IMR-90 (cell line): ENCODE data around the gene TEX2. TPM values are rescaled to one million over a fixed set of nuclear protein-coding genes. Genes with fewer than 3 reads are reported as not detected.
A peak's percentile ranks its signal among the peaks of the same experiment; 100 is the strongest.

Source experiments
- ATAC-seq: fragments of 200-7000 bp; cut with Tn5 transposase; 2 replicates; pipeline ENCODE4 v1.9.1; 2020; ENCODE audit warnings: low read depth, mild to moderate bottlenecking, moderate library complexity
- BruUV-seq: library from RNA; stranded (reverse); fragments of 400-500 nt; replicated peaks from 2 replicates; lab custom pipeline; 2021; lab: Mats Ljungman, UMichigan
- CTCF ChIA-PET: fragments of 300-600 bp; formaldehyde crosslinking; extraction: SDS; loops from one replicate; lab custom pipeline; 2021; ENCODE audit warnings: antibody characterized with exemption; lab: Yijun Ruan, JAX
- POLR2A ChIA-PET: fragments of 300-600 bp; sonication (Branson Sonifier 250); formaldehyde crosslinking; loops from one replicate; lab custom pipeline; 2022; ENCODE audit warnings: antibody characterized with exemption; ENCODE audit not compliant: unreplicated experiment; lab: Charles Lee
- DNase-seq: peaks from one replicate; pipeline ENCODE4 v3.0.0; 2013
- H2AFZ ChIP-seq: replicated peaks from 2 replicates; pipeline ENCODE3; 2013; ENCODE audit warnings: low read length, mild to moderate bottlenecking; ENCODE audit not compliant: poor library complexity
- H2AK5ac ChIP-seq: 2 replicates; pipeline ENCODE4 v1.6.1; 2013; ENCODE audit warnings: low read depth, low read length, inconsistent platforms
- H2AK9ac ChIP-seq: replicated peaks from 2 replicates; pipeline ENCODE3; 2013; ENCODE audit warnings: mild to moderate bottlenecking, low read depth, low read length, moderate library complexity; ENCODE audit not compliant: poor library complexity
- H2BK120ac ChIP-seq: 2 replicates; pipeline ENCODE4 v1.6.1; 2013; ENCODE audit warnings: low read depth, low read length, inconsistent platforms
- H2BK15ac ChIP-seq: 3 replicates; pipeline ENCODE4 v1.6.1; 2013; ENCODE audit warnings: low read depth, low read length, inconsistent platforms
- H2BK20ac ChIP-seq: 2 replicates; pipeline ENCODE4 v1.6.1; 2013; ENCODE audit warnings: low read depth, mild to moderate bottlenecking, inconsistent platforms, low read length, moderate library complexity
- H2BK5ac ChIP-seq: 2 replicates; pipeline ENCODE4 v1.6.1; 2013; ENCODE audit warnings: mild to moderate bottlenecking, low read depth, low read length, inconsistent platforms; ENCODE audit not compliant: poor library complexity, severe bottlenecking
- H3K14ac ChIP-seq: replicated peaks from 2 replicates; pipeline ENCODE4 v1.6.1; 2013; ENCODE audit warnings: low read depth, low read length, inconsistent platforms
- H3K18ac ChIP-seq: 2 replicates; pipeline ENCODE4 v1.6.1; 2013; ENCODE audit warnings: low read depth, low read length, control low read depth
- H3K23ac ChIP-seq: 2 replicates; pipeline ENCODE4 v1.6.1; 2013; ENCODE audit warnings: low read depth, low read length, inconsistent platforms
- H3K27ac ChIP-seq: 2 replicates; pipeline ENCODE4 v1.5.1; 2013; ENCODE audit warnings: mild to moderate bottlenecking, control low read depth, low read length; ENCODE audit not compliant: insufficient read depth
- H3K27me3 ChIP-seq: 2 replicates; pipeline ENCODE4 v1.6.1; 2013; ENCODE audit warnings: low read length; ENCODE audit not compliant: control insufficient read depth, insufficient read depth
- H3K36me3 ChIP-seq: 2 replicates; pipeline ENCODE4 v1.6.1; 2013; ENCODE audit warnings: low read length, mixed read lengths; ENCODE audit not compliant: control insufficient read depth, insufficient read depth
- H3K4ac ChIP-seq: 2 replicates; pipeline ENCODE4 v1.6.1; 2013; ENCODE audit warnings: low read depth, low read length, inconsistent platforms
- H3K4me1 ChIP-seq: 2 replicates; pipeline ENCODE4 v1.6.1; 2013; ENCODE audit warnings: low read length, mixed read lengths; ENCODE audit not compliant: control insufficient read depth, insufficient read depth
- H3K4me2 ChIP-seq: 2 replicates; pipeline ENCODE4 v1.6.1; 2013; ENCODE audit warnings: low read depth, mild to moderate bottlenecking, control low read depth, low read length, moderate library complexity
- H3K4me3 ChIP-seq: 2 replicates; pipeline ENCODE4 v1.5.1; 2013; ENCODE audit warnings: low read depth, mild to moderate bottlenecking, control low read depth, low read length, moderate library complexity; ENCODE audit not compliant: insufficient read depth
- H3K56ac ChIP-seq: 2 replicates; pipeline ENCODE4 v1.6.1; 2013; ENCODE audit warnings: low read length, inconsistent platforms; ENCODE audit not compliant: insufficient read depth; ENCODE audit errors: extremely low read depth
- H3K79me1 ChIP-seq, 2 experiments: 2 replicates each; pipeline ENCODE4 v1.6.1; 2013; ENCODE audit warnings: low read length in 2 of 2, inconsistent platforms in 1 of 2, low read depth in 1 of 2
- H3K9ac ChIP-seq: 2 replicates; pipeline ENCODE4 v1.6.1; 2013; ENCODE audit warnings: low read depth, low read length, control low read depth
- H3K9me1 ChIP-seq: 2 replicates; pipeline ENCODE4 v1.6.1; 2013; ENCODE audit warnings: low read length, inconsistent platforms; ENCODE audit not compliant: insufficient read depth
- H3K9me3 ChIP-seq: 2 replicates; pipeline ENCODE4 v1.6.1; 2013; ENCODE audit warnings: low read length; ENCODE audit not compliant: control insufficient read depth, insufficient read depth
- H4K20me1 ChIP-seq: 2 replicates; pipeline ENCODE4 v1.6.1; 2013; ENCODE audit warnings: low read length, inconsistent platforms; ENCODE audit not compliant: insufficient read depth
- H4K5ac ChIP-seq: 2 replicates; pipeline ENCODE4 v1.6.1; 2013; ENCODE audit warnings: mild to moderate bottlenecking, low read depth, low read length, control low read depth
- H4K8ac ChIP-seq, 2 experiments: 2 replicates each; pipeline ENCODE4 v1.6.1; 2013; ENCODE audit warnings: low read depth in 2 of 2, low read length in 2 of 2, control low read depth in 1 of 2, inconsistent platforms in 1 of 2
- H4K91ac ChIP-seq: 2 replicates; pipeline ENCODE4 v1.6.1; 2013; ENCODE audit warnings: low read depth, low read length, inconsistent platforms; ENCODE audit not compliant: insufficient read depth
- BHLHE40 ChIP-seq: fragments of 150-350 bp; IDR thresholded peaks from 2 replicates; pipeline ENCODE4 v1.6.1; 2016; ENCODE audit warnings: mild to moderate bottlenecking, low read depth, low read length
- CEBPB ChIP-seq: IDR thresholded peaks from 2 replicates; pipeline ENCODE4 v1.6.1; 2012; ENCODE audit warnings: low read depth, low read length, improper control_type of control experiment
- CHD1 ChIP-seq: IDR thresholded peaks from 2 replicates; pipeline ENCODE4 v1.6.1; 2012; ENCODE audit warnings: low read depth, low read length, improper control_type of control experiment
- FOS ChIP-seq: fragments of 150-350 bp; IDR thresholded peaks from 2 replicates; pipeline ENCODE4 v1.6.1; 2016; ENCODE audit warnings: low read depth, low read length
- MAFK ChIP-seq: IDR thresholded peaks from 2 replicates; pipeline ENCODE4 v1.6.1; 2012; ENCODE audit warnings: low read depth, low read length, improper control_type of control experiment
- MAZ ChIP-seq: IDR thresholded peaks from 2 replicates; pipeline ENCODE4 v1.6.1; 2012; ENCODE audit warnings: low read depth, mild to moderate bottlenecking, low read length, improper control_type of control experiment, moderate library complexity, borderline replicate concordance
- MXI1 ChIP-seq: IDR thresholded peaks from 2 replicates; pipeline ENCODE4 v1.6.1; 2012; ENCODE audit warnings: low read depth, mild to moderate bottlenecking, low read length, moderate library complexity, borderline replicate concordance
- NFE2L2 ChIP-seq: fragments of 150-350 bp; IDR thresholded peaks from 2 replicates; pipeline ENCODE4 v1.6.1; 2016; ENCODE audit warnings: low read depth, mild to moderate bottlenecking, low read length
- POLR2A ChIP-seq: IDR thresholded peaks from 2 replicates; pipeline ENCODE4 v1.6.1; 2012; ENCODE audit warnings: mild to moderate bottlenecking, low read depth, low read length
- RAD21 ChIP-seq: IDR thresholded peaks from 2 replicates; pipeline ENCODE4 v1.6.1; 2012; ENCODE audit warnings: low read length, improper control_type of control experiment
- RCOR1 ChIP-seq: IDR thresholded peaks from 2 replicates; pipeline ENCODE4 v1.6.1; 2012; ENCODE audit warnings: mild to moderate bottlenecking, low read length, improper control_type of control experiment; ENCODE audit not compliant: insufficient replicate concordance
- RFX5 ChIP-seq: IDR thresholded peaks from 2 replicates; pipeline ENCODE4 v1.8.0; 2012; ENCODE audit warnings: low read depth, mild to moderate bottlenecking, low read length, moderate library complexity
- SMC3 ChIP-seq: fragments of 150-350 bp; IDR thresholded peaks from 2 replicates; pipeline ENCODE4 v1.6.1; 2016; ENCODE audit warnings: low read depth, mild to moderate bottlenecking, antibody characterized with exemption, low read length, moderate library complexity
- WGBS, 2 experiments: methylation state at CpG; one replicate each; pipeline versions ENCODE4 v1.1.5 to v1.1.7; 2013; ENCODE audit warnings: missing lambda C conversion rate in 2 of 2; ENCODE audit not compliant: insufficient read length in 1 of 2; ENCODE audit errors: extremely low coverage in 2 of 2; 5-methylcytosine and 5-hydroxymethylcytosine counted together
- dilution Hi-C: fragments of 300-500 bp; cut with HindIII; formaldehyde crosslinking; loops from one replicate; pipeline ENCODE4 v1.14.3; 2018; ENCODE audit warnings: low sequenced_read_pairs; ENCODE audit not compliant: unreplicated experiment
- in situ Hi-C: fragments of 300-500 bp; cut with MboI; formaldehyde crosslinking; loops from 3 replicates; pipeline ENCODE4 v1.14.3; 2019; ENCODE audit warnings: low sequenced_read_pairs, inconsistent platforms, mixed read lengths
- intact Hi-C: fragments of 100-400 bp; cut with micrococcal nuclease; formaldehyde crosslinking; loops from 2 replicates; pipeline ENCODE4 v1.10.0; 2022
- polyA plus RNA-seq, 3 experiments: library from polyadenylated mRNA; depleted of rRNA; stranded (reverse); fragments of >200 nt; gene quantifications; 2 replicates each; pipeline ENCODE4 v1.2.3, GENCODE V29; 2012; ENCODE audit warnings: low replicate concordance in 1 of 3
- total RNA-seq: library from RNA; depleted of rRNA; stranded (reverse); fragments of >200 nt; gene quantifications from 2 replicates; pipeline ENCODE4 v1.2.3, GENCODE V29; 2012
- TF ChIP-seq, protein P1 (sequence below): conservative IDR thresholded peaks from 2 replicates; pipeline ENCODE4 v1.5.1; 2012; ENCODE audit warnings: mild to moderate bottlenecking, low read depth, low read length, improper control_type of control experiment
- TF ChIP-seq, protein P2 (sequence below): fragments of 150-350 bp; IDR thresholded peaks from 2 replicates; pipeline ENCODE4 v1.6.1; 2017; ENCODE audit warnings: mild to moderate bottlenecking, antibody characterized with exemption, low read length, low read depth
- TF ChIP-seq, protein P3 (sequence below): fragments of 150-350 bp; IDR thresholded peaks from 2 replicates; pipeline ENCODE4 v1.6.1; 2016; ENCODE audit warnings: low read depth, mild to moderate bottlenecking, low read length, moderate library complexity, borderline replicate concordance

Gene TEX2
- total and polyA plus RNA-seq, 2 of the 4 experiments (the other 2 are of a cell fraction), result 18.2 to 21.9 TPM

DNA sequence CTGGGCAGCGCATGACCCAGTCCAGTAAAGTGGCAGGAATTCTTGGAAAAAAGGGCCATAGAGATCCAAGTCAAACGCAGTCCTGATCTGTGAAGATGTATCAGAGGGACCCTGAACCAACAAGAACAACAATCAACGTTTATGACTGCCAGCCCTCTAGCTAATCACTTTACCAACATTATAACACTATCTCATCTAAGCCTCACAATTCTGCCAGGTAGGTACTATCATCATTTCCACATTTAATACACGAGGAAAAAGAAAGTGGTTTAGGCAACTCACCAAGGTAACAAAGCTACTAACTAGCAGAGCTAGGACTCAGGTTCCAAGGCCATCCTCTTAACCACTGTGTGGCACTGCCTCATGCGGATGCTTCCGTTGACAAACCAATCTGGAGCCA is 28.1 kb downstream of the TEX2 start:
- 74% methylated on average over 3 of the region's 6 CpGs; no CpG with 5 or more reads in 1 of the 2 experiments for WGBS, 2 experiments
- in situ Hi-C loops, result no loop called here
- Histone ChIP-seq H2BK120ac (no peak overlapping the region), H3K4me3 (no peak overlapping the region), H4K8ac (no peak overlapping the region), H3K23ac (no peak overlapping the region), H3K79me1 (peaks cover 43 to 62% of the 10 kb centered on the region in 2 experiments), H2BK15ac (no peak overlapping the region), H3K9me3 (no peaks in the 10 kb centered on the region), H4K20me1 (peaks cover 4% of the 10 kb centered on the region; the same call in 1 of the 2 replicates), H2AK5ac (no peak overlapping the region; the same call in 1 of the 2 replicates), H3K27ac (no peak overlapping the region), H2AFZ (no peak overlapping the region), H2BK20ac (no peak overlapping the region), H3K4me2 (no peak overlapping the region), H4K5ac (no peak overlapping the region), H3K56ac (no peak overlapping the region), H3K36me3 (no peaks in the 10 kb centered on the region), H3K18ac (no peak overlapping the region), H4K91ac (no peak overlapping the region), H3K14ac (0 out of 2 replicates have a peak overlapping the region, but pooled peaks have one; percentile 21), H2BK5ac (no peak overlapping the region), H3K9ac (no peak overlapping the region), H3K4ac (no peak overlapping the region), H3K9me1 (peaks cover 19% of the 10 kb centered on the region), H3K4me1 (peaks cover 16% of the 10 kb centered on the region), H3K27me3 (no peaks in the 10 kb centered on the region), H2AK9ac (peak overlapping the region; percentile 32)
- no peak for ATAC-seq
- ChIA-PET CTCF (interaction anchor here (0.5 kb wide), 1 partner anchor 8 kb away, joined by 9 read pairs; no protein-coding TSS in a partner anchor), POLR2A (no interaction called here)
- TF ChIP-seq FOS, result no peak
- TF ChIP-seq NFE2L2, result no peak
- TF ChIP-seq, protein P1, sequence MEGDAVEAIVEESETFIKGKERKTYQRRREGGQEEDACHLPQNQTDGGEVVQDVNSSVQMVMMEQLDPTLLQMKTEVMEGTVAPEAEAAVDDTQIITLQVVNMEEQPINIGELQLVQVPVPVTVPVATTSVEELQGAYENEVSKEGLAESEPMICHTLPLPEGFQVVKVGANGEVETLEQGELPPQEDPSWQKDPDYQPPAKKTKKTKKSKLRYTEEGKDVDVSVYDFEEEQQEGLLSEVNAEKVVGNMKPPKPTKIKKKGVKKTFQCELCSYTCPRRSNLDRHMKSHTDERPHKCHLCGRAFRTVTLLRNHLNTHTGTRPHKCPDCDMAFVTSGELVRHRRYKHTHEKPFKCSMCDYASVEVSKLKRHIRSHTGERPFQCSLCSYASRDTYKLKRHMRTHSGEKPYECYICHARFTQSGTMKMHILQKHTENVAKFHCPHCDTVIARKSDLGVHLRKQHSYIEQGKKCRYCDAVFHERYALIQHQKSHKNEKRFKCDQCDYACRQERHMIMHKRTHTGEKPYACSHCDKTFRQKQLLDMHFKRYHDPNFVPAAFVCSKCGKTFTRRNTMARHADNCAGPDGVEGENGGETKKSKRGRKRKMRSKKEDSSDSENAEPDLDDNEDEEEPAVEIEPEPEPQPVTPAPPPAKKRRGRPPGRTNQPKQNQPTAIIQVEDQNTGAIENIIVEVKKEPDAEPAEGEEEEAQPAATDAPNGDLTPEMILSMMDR, result no peak
- no peak for TF ChIP-seq RFX5
- TF ChIP-seq SMC3, result no peak
- TF ChIP-seq BHLHE40, result no peak
- no peak for TF ChIP-seq MXI1
- no peak for TF ChIP-seq MAZ
- TF ChIP-seq, protein P2, sequence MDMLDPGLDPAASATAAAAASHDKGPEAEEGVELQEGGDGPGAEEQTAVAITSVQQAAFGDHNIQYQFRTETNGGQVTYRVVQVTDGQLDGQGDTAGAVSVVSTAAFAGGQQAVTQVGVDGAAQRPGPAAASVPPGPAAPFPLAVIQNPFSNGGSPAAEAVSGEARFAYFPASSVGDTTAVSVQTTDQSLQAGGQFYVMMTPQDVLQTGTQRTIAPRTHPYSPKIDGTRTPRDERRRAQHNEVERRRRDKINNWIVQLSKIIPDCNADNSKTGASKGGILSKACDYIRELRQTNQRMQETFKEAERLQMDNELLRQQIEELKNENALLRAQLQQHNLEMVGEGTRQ, result no peak
- no peak for TF ChIP-seq RCOR1
- TF ChIP-seq RAD21, result no peak
- no peak for TF ChIP-seq MAFK
- no peak for TF ChIP-seq CEBPB
- TF ChIP-seq CHD1, result no peak
- TF ChIP-seq POLR2A, result no peak
- TF ChIP-seq, protein P3, sequence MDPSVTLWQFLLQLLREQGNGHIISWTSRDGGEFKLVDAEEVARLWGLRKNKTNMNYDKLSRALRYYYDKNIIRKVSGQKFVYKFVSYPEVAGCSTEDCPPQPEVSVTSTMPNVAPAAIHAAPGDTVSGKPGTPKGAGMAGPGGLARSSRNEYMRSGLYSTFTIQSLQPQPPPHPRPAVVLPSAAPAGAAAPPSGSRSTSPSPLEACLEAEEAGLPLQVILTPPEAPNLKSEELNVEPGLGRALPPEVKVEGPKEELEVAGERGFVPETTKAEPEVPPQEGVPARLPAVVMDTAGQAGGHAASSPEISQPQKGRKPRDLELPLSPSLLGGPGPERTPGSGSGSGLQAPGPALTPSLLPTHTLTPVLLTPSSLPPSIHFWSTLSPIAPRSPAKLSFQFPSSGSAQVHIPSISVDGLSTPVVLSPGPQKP, result no peak
- no TSS peak for BruUV-seq
- no peak for DNase-seq
- intact Hi-C loops, result no loop called here
- dilution Hi-C loops, result no loop called here
